Measurements from ENCODE around the gene HSPA1A.
"Not testable (repeated sequence)": the region's sequence is repeated elsewhere in the genome, so short reads cannot be mapped to it uniquely, and the experiment has no call there.

Gene HSPA1A

GRCh38 chr6:31819871-31820299, 4.5 kb downstream of the HSPA1A start:
- no peak for DNase-seq (ENCODE audit: insufficient read length, low spot score)
- no peak for FAIRE-seq
- no peak for TF ChIP-seq CTCF (IDR thresholded peaks at IDR 0.05; ENCODE audit: insufficient read depth, missing control alignments)

GRCh38 chr6:31820399-31820798, 5.1 kb downstream of the HSPA1A start:
- DNase-seq (ENCODE audit: insufficient read length, low spot score); FAIRE-seq: not testable (repeated sequence)

GRCh38 chr6:31821301-31822035, 6.1 kb downstream of the HSPA1A start:
- TF ChIP-seq CTCF (IDR thresholded peaks at IDR 0.05; ENCODE audit: insufficient read depth, missing control alignments) = no peak
- DNase-seq (ENCODE audit: insufficient read length, low spot score) (peak; percentile 74), FAIRE-seq (no peak)

GRCh38 chr6:31822036-31822821, 6.9 kb downstream of the HSPA1A start:
- FAIRE-seq (no peak), DNase-seq (ENCODE audit: insufficient read length, low spot score) (no peak)
- TF ChIP-seq CTCF (IDR thresholded peaks at IDR 0.05; ENCODE audit: insufficient read depth, missing control alignments) = no peak

GRCh38 chr6:31823592-31824196, 8.4 kb downstream of the HSPA1A start:
- FAIRE-seq; DNase-seq (ENCODE audit: insufficient read length, low spot score): not testable (repeated sequence)

GRCh38 chr6:31825553-31825952, 10.2 kb downstream of the HSPA1A start:
- FAIRE-seq (no peak), DNase-seq (ENCODE audit: insufficient read length, low spot score) (no peak)
- TF ChIP-seq CTCF (IDR thresholded peaks at IDR 0.05; ENCODE audit: insufficient read depth, missing control alignments) = no peak

GRCh38 chr6:31826793-31827285, 11.5 kb downstream of the HSPA1A start:
- FAIRE-seq (no peak), DNase-seq (ENCODE audit: insufficient read length, low spot score) (no peak)
- no peak for TF ChIP-seq CTCF (IDR thresholded peaks at IDR 0.05; ENCODE audit: insufficient read depth, missing control alignments)
